HG02981 (cell line): Measurements from ENCODE around the gene PNKD.
"Not testable (repeated sequence)": the region's sequence is repeated elsewhere in the genome, so short reads cannot be mapped to it uniquely, and the experiment has no call there.

ENCODE experiments used
- ATAC-seq: cut with Tn5 transposase; IDR thresholded peaks from one replicate; pipeline ENCODE4 v1.9.1; 2021; ENCODE audit warnings: mild to moderate bottlenecking, moderate library complexity; ENCODE audit not compliant: unreplicated experiment

Gene PNKD

DNA sequence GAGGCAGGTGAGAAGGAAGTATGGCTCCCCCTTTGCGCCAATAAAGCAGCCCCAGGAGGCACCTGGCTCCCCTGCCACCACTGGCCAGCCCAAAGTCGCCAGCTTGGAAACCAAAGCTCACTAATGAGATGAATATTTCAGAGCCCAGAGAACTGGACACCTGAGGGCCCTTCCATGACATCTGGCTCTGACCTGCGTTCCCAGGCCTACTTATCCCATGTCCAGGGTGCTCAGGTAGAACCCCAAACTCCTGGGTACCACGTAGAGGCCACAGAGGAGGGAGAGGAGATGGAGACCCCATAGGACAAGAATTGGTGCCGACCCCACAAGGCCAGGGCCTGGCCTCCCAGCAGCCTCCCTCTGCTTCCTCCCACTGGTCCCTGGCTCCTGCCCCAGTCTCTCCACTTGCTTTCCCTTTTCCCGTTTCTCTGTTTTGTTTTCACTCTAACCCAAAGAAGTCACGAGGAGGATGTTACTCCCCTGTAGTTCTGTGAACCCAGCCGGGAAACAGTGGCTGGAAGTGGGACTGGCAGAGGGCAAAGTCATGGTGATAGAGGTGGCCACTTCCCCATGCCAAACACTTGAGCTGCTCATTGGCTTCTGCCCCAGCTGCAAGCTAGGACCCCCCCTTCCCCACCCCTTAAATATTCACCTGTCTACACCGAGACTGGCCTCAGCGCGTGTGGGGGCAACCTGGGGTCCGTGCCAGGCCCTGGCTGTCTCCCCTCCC is 21.2 kb downstream of the PNKD start:
- no peak for ATAC-seq

GRCh38 chr2:218292048-218293014 is 22.0 kb downstream of the PNKD start, which contains the start of gene TMBIM1:
Gene TMBIM1, minus strand, starts transcription at chr2:218292503. Its CDS starts 10,362 bp downstream, at chr2:218282141.
- ATAC-seq: peak; percentile 70

GRCh38 chr2:218293715-218294429 is 23.6 kb downstream of the PNKD start:
- ATAC-seq: no peak

- no peak for ATAC-seq
These were observed 24.2 kb downstream of the PNKD start for GRCh38 chr2:218294430-218295022.

DNA sequence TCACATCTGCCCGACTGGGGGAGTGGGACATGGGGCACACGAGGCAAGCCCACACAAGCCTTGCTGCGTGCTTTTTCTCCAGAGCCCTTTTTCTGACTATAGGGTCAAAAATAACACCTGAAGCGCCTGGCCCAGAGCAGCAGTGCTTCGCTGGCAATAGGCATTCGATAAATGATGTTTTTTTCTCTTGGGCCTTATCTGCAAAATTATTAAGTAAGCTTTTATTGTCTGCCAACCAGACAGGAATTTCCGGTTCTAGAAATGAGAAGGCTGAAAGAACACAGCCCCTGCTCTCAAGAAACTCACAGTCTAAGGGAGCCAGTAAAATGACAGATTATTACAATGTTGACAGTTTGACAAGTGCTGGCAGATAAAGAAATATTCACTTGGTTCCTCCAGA is 24.7 kb downstream of the PNKD start:
- no peak for ATAC-seq

GRCh38 chr2:218296200-218296599 is 25.9 kb downstream of the PNKD start:
- no peak for ATAC-seq

DNA sequence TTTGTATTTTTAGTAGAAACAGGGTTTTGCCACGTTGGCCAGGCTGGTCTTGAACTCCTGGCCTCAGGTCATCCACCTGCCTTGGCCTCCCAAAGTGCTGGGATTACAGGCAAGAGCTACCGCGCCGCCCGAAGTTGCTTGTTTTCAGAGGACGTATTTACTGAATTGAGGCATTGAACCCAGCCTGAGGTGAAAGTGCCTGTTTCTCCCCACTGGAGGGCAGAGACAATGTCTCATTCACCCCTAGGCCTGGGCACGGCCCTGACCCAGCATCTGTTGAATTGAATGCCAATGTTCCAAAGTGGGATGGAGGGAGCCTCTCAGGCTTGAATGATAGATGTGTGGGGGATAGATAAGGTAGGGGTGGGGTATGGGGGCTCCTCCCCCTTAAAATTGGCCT is 26.5 kb downstream of the PNKD start:
- ATAC-seq: no peak

DNA sequence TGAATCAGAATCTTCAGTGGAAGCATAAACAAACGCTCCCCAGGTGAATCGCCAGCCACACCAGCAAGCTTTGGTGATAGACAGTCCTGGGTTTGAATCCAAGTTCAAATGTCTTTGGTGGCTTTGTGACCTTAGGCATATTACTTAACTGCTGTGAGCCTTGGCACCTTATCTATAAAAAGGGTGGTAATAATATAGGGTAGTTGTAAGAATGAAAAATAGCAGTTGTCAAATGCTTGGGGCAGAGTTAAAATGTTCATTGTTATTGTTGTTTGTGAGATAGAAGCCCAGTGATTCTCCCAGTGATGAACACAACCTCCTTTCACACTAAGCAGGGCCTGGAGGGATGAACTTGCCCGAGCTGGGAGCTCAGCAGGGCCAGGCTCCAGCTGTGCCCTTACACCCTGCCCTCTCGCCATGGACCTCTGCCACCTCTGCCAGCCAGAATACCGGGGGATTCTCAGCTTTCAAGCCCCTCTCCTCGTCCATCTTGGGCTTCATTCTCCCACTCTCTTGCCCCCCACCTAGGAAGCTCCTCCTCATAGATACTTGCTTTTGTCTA is 28.1 kb downstream of the PNKD start:
- ATAC-seq: no peak

DNA sequence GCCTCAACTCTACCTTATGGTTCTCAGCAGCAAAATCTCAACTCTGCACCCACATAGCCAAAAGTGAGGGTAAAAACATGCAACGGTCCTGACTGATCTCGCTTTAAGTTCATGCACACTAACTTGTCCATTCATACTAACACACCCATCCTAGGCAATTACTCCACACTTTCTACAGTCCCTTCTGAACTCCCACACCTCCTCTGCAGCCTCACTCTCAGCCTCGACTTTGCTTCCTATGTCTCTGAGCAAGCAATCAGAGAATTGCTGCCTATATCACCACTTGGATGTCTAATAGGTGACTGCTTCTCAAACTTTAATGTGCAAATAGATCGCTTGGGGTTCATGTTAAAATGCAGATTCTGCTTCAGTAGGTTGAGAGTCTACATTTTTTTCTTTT is 29.8 kb downstream of the PNKD start:
- ATAC-seq: no peak

DNA sequence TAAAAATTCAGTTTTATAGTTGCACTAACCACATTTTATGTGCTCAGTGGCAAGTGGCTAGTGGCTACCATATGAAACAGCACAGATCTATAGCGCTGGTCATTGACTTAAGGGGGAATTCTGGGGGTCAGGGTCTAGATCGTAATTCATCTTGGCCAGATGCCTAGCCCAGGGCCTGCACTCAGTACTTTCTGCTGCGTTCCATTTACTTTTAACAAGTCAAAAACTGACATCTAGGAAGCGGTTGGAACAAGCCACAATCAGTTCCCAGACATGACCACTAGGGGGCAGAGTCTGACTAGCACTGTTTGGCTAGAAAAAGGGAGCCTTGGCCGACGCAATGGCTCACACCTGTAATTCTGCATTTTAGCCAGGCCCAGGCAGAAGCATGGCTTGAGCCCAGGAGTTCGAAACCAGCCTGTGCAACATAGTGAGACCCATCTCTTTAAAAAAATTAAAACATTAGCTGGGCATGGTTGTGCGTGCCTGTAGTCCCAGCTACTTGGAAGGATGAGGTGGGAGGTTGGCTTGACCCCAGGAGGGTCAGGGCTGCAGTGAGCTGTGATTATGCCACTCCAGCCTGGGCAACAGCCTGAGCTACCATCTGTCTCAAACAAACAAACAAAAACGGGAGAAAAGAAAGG is 31.0 kb downstream of the PNKD start:
- ATAC-seq: peak; percentile 82

DNA sequence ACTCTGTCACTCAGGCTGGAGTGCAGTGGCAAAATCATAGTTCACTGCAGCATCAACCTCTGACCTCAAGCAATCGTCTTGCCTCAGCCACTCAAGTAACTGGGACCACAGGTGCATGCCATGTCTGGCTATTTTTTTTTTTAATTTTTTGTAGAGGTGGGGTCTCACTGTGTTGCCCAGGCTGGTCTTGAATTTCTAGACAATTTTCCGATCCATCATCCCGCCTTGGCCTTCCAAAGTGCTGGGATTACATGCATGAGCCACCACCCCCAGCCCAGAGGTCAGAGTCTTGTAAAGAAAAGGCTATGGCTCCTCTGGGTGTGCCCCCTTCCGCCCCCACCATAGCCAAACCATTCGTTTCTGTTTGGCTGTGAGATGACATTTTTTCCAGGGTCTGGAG is 35.1 kb downstream of the PNKD start:
- no peak for ATAC-seq

DNA sequence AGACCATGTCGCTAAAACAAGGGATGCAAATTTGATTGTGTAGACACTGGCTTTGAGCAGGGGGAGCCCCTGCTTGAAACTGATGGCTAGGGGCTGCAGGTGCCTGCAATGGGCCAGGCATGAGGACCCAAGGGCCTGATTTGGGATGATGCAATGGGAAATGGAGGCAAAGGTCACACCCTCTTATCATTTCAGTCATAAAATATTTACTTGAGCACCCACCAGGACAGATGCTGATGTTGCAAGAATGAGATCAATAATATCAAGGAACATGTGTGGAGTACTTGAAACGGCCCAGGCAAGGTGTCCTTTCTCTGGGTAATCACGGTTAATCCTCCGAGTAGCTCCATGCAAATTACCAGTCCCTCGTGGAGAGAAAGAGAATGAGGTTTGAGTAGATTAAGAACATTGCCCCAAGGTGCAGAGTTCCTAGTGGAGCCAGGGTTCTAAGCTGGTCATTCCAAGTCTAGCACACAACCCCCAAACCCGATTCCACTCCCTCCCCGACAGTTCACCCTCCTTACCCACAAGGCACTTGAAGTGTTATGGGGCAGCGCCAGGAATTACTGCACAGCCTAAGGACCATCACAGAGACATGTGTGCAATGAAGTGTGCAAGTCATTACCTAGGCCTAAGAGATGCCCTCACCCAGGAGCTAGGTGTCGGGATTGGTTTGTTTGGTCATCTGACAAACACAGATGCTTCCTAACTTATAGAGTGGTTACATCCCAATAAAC is 36.0 kb downstream of the PNKD start:
- ATAC-seq: no peak

DNA sequence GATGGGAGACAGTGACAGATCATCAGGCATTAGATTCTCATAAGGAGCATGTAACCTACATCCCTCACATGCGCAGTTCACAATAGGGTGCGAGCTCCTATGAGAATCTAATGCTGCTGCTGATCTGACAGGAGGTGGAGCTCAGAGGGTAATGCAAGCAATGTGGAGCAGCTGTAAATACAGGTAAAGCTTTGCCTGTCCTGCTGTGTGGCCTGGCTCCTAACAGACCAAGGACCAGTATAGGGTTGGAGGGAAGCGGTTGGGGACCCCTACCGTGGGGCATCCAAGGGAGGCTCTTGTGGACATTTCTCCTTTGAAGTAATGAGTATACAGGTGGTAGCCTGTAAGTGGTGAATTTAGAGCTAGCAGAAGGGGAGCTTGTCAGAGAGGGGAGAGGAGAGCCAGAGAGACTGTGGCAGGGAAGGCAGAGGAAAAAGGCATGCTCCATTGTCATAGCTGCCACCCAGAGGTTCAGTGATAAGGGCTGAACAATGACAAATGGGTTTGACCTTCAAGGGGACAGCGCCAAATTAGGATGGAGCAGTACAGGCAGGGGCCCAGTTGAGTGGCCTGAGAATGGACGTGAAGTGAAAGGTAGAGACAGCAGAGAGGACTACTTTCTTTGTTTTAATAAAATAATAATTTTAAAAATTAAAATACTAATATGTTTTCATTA is 37.2 kb downstream of the PNKD start:
- no peak for ATAC-seq

DNA sequence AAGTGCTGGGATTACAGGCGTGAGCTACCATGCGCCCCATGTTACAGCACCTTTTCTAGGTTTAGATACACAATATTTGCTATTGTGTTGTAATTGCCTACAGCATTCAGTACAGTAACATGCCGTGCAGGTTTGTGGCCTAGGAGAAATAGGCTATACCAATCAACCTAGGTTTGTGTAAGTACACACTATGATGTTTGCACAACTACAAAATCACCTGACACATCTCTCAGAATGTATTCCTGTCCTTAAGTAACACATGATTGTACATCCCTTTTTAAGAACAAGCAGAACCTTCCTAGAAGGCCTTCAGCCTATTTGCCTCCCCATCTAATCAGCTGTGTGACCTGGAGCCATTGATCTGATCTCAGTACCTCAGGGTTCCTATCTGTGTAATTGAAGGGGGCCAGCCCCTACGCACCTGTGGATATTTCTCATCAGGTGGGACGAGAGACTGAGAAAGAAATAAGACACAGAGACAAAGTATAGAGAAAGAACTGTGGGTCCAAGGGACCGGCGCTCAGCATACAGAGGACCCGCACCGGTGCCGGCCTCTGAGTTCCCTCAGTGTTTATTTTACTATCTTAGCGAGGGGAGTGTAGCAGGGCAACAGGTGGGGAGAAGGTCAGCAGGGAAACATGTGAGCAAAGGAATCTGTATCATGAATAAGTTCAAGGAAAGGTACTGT is 40.7 kb downstream of the PNKD start:
- no peak for ATAC-seq

DNA sequence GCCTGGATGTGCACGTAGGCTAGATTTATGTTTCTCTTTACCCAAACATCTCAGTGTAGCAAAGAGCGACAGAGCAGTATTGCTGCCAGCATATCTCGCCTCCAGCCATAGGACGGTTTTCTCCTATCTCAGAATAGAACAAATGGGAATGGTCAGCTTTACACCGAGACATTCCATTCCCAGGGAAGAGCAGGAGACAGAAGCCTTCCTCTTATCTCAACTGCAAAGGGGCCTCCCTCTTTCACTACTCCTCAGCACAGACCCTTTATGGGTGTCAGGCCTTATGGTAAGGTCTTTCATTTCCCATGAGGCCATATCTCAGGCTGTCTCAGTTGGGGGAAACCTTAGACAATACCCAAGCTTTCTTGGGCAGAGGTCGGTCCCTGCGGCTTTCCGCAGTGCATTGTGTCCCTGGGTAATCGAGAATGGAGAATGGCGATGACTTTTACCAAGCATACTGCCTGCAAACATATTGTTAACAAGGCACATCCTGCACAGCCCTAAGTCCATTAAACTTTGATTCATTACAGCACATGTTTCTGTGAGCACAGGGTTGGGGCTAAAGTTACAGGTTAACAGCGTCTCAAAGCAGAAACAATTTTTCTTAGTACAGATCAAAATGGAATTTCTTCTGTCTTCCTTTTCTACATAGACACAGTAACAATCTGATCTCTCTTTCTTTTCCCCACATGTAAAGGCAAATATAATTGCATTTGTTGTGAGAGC is 41.4 kb downstream of the PNKD start:
- not testable (repeated sequence) for ATAC-seq

GRCh38 chr2:218312267-218312756 is 42.0 kb downstream of the PNKD start:
- no peak for ATAC-seq

- no peak for ATAC-seq
These were observed 43.0 kb downstream of the PNKD start for GRCh38 chr2:218313356-218313755.
